GM12872 (cell line): ENCODE data around the gene PSEN1.

Experiments
- CTCF ChIP-seq: IDR thresholded peaks from 3 replicates; pipeline ENCODE4 v1.5.1; 2011; ENCODE audit warnings: low read depth, mild to moderate bottlenecking, low read length, moderate library complexity; ENCODE audit not compliant: insufficient read depth

Gene PSEN1

GRCh38 chr14:73176685-73177084 is 40.4 kb downstream of the PSEN1 start:
- TF ChIP-seq CTCF, result no peak

- no peak for TF ChIP-seq CTCF
Measured at GRCh38 chr14:73180385-73180805, 44.1 kb downstream of the PSEN1 start.

DNA sequence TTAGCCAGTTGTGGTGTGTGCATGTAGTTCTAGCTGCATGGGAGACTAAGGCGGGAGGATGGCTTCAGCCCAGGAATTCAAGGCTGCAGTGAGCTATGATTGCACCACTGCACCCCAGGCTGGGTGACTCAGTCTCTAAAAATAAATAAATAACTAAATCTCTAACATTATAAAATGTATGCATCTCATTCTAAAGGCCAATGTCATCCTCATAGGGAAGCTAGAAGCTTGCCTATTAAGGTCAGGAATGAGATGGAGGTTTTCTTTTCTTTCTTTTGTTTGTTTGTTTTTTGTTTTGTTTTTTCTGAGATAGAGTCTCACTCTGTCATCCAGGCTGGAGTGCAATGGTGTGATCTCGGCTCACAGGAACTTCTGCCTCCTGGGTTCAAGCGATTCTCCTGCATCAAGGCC is 52.2 kb downstream of the PSEN1 start:
- TF ChIP-seq CTCF, result no peak

DNA sequence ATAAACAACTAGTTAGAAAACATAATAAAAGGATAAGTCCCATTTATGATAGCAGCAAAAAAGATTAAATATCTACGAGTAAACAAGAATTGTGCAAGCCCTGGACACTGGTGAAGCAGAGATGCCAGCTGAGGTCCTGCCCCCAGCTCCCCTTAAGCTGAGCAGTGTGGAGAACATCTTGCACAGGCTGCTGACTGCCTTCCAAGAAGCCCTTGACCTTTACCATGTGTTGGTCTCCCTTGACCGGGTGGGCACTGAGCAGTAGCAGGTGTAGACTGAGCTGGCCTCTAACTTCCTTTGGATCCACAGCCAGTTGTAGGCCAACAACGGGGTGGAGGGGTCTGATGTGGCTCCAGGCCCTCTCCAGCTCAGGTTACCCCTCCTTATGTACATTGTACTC is 53.3 kb downstream of the PSEN1 start:
- TF ChIP-seq CTCF, result no peak

DNA sequence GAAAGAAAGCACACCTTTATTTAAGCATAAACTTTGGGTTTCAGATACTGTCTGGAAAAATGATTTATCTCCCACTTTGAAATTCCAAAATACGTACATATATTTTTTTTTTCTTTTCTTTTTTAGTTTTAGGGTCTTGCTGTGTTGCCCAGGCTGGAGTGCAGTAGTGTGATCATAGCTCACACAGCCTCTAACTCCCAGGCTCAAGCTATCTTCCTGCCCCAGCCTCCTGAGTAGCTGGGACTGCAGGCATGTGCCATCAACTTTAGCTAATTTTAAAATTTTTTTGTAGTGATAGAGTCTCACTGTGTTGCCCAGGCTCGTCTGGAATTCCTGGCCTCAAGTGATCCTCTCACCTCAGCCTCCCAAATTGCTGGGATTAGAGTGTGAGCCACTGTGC is 55.1 kb downstream of the PSEN1 start:
- TF ChIP-seq CTCF, result no peak

DNA sequence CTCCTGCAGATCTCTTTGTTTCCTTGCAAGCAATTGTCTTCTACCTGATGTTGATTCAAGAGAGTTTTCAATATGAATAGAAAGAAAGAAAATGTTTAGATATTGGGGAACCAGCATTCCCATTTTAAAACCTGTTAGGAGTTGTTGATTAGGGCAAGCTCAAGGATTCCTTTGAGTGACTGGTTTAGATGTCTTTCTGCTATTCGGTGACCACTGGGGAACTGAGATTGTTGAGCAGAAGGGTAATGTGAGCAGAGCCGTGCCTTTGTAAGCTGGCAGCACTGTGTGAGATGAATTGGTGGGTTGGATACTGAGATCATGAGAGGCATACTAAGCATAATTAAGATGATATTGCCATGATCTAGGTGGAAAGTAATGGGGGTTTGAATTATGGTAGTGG is 61.9 kb downstream of the PSEN1 start:
- no peak for TF ChIP-seq CTCF

DNA sequence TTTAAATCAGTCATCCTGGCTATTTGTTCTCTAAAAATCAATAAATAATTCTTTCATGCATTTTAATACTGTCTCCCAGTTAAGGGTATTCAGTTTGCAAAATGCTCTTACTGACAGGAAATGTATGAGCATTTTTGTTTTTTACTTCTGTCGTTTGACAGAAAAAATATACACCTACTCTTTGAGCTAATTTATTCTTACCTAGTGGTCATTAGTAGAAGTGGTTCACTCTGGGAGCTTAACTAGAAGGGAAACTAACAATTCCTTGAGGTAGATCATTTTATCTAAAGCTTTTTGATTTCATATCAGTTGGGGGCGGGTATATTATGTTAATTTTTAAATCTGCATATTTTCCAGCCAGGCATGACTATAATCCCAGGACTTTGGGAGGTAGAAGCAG is 67.2 kb downstream of the PSEN1 start:
- TF ChIP-seq CTCF, result no peak

- TF ChIP-seq CTCF, result no peak
Measured at GRCh38 chr14:73207615-73208014, 71.3 kb downstream of the PSEN1 start.
